GM18507 (cell line): ENCODE results near the gene MYO16.

ENCODE experiments used
- DNase-seq: peaks from one replicate; pipeline ENCODE4 v3.0.0; 2011; ENCODE audit warnings: low read depth; ENCODE audit not compliant: insufficient read length; ENCODE audit errors: extremely low spot score
- FAIRE-seq: peaks from 2 replicates; lab custom pipeline; 2011; peaks lifted over from hg19 to GRCh38; lab: Jason Lieb, UNC

The MYO16 gene

DNA sequence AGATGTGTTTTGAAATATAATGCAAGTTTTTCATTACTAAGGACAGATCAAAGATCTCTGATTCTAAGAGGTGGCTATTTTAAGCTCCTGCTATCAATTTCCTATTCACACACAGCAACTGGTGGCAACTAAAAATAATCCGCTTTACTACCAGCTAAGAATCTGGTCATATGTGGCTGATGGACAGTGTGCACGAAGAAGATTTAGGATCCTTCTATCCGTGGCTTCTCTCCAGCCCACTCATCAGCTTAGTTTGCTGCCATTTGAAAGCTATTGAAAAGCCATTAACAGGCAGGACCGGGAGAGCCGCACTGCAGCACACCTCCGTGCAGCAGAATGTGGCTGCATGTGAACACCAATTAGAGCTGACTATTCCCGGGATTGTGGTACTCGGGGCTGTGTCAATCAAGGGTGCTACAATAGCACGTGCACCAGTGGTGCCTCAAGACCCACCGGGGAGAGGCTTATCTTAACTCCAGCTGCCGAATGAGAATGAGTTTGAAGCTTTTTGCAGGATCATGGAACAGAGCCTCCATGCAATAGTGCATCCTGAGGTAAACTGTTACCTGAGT lies at the start of gene MYO16:
TSS of gene MYO16 (plus strand) at position 431 of the 572 bp plus-strand sequence. CDS start 234 bp downstream, outside the sequence.
- FAIRE-seq (no peak), DNase-seq (no peak)

DNA sequence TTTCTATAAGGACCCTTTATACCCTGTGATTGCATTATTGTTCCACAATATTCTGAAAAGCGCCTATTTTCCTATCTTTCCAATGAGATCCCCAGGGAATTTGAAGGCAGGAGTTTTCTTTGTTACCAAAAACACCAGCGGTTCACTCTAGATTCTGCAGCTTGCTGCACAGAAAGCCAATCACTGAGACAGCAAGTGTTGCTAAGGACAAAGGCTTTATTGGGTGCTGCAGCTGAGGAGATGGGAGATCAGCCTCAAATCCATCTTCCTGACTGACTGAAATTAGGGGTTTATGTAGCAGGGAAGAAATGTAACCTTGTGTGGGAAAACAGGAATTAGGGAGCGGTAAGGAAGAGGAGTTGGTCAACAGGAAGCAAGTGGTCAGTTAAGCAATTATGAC lies 42.6 kb upstream of the MYO16 start:
- DNase-seq: no peak
- no peak for FAIRE-seq

DNA sequence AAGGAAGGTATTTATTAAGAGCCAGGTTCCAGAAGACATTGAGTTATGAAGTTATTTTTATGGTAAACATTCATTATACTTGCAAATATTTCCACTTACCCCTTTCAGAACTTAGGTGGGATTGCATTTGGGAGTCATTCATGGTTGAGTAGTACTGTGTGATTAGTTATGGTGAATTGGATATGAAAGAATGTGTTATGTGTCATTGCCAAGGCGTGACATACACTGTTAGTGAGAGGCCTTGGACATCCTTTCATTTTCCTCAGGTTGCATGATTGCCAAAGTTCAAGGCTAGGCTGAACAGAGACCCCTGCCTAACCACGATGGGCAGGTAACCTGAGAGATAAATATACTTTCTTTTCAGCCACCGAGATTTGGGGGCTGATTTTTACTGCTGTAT lies 40.9 kb upstream of the MYO16 start:
- DNase-seq (no peak), FAIRE-seq (no peak)

DNA sequence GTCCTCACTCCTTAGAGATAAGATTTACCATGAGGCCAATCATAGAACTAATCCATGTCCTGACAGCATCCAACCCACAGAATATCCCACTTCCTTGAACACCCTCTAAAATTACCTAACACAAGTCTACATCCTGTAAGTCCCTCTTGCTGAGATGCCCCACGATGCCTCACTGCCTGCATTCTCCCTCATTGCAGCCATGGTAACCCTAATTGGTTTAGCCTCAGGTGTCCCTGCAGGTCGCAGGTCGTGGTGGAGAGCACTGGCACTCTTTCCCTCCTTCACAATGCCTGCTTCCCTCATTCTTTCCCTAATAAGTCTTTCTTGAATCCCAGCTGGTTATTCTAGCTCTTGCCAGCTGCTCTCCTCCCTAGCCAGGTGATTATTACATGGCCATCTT lies 35.3 kb upstream of the MYO16 start:
- DNase-seq (no peak), FAIRE-seq (no peak)

DNA sequence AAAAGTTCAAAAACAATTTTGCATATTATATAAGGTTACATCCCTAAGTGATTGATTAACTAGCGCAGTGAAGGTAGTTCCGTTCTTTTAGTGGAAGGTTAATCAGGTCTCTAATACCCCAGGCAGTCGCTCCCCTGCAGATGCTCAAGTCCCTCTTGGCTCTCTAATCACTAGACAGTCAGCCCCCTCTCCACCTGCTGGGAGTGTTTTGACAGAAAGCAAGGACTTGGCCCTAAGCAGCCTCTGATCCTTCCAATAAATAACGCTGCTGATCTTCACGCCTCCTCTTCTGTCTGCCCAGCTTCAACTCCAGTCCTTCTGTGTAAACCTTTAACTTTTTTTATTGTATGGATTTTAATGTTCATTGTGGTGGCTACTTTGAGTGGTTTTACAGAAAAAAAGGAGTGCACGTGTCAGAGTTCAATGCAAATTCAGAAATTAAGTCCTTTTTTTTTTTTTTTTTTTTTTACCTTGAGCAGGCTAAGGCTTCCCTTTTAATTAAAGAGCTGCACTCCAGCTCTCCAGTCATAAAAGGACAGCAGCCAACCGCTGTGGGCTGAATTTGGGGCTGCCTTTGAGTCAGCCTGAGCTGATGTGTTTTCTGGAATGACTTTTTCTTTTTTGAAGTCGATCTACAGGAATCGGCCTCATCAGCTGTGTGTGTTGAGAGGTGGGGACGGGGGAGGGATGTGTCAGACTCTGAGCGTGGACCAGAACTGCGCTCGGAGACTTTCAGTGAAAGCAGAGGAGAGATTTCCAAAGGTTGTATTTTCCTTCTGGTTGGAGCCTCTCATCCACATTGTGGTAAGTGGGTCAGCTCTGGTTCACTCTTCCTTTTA lies 33.8 kb upstream of the MYO16 start:
- FAIRE-seq (no peak), DNase-seq (no peak)

- no peak for FAIRE-seq
- DNase-seq: no peak
Measured at GRCh38 chr13:108597943-108598342, 31.5 kb upstream of the MYO16 start.

DNA sequence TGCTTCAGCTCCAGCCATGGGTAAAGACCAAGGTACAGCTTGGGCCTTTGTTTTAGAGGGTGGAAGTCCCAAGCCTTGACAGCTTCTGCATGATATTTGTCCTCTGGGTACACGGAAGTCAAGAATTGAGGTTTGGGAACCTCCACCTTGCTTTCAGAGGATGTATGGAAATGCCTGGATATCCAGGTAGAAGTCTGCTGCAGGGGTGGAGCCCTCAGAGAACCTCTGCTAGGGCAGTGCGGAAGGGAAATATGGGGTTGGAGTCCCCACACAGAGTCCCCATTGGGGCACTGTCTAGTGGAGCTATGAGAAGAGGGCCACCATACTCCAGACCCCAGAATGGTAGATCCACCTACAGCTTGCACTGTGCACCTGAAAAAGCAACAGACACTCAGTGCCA lies 23.0 kb upstream of the MYO16 start:
- FAIRE-seq (no peak), DNase-seq (no peak)

DNA sequence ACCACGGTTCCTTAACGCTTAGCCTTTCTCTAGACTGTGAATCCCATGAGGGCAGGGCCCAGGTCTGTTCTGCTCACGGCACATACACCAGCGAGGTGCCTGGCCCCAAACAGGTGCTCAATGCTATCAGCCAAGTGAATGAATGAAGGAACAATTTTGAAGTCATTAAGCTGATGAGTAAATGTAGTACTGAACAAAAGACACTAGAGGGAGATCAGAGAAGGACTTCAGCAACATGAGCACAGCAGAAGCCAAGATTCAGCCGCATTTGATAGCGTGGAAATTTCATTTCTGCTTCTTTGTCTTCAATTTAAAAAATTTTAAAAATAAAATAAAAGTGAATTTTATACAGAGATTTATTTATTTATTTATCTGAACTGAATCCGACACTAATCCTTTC lies 20.1 kb upstream of the MYO16 start:
- no peak for FAIRE-seq

GRCh38 chr13:108610507-108610906 lies 18.9 kb upstream of the MYO16 start:
- no peak for DNase-seq

More for the DNA sequence above, 20.1 kb upstream of the MYO16 start:
- no peak for DNase-seq

DNA sequence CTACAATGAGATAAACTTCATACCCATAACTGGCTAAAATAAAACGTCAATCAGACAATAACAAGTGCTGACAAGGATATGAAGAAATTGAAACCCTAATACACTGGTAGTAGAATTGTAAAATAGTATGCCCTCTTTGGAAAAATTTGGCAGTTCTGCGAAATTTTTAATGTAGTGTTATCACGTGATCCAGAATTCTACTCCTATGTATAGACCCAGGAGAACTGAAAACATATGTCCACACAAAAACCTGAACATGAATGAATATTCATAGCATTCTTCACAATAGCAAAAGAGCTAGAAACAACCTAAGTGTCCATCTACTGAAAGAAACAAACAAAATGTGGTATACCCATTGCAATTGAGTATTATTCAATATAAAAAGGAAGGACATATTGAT lies 14.2 kb upstream of the MYO16 start:
- FAIRE-seq (no peak), DNase-seq (no peak)

More at GRCh38 chr13:108610507-108610906, 18.9 kb upstream of the MYO16 start:
- FAIRE-seq: no peak

GRCh38 chr13:108618233-108618632 lies 11.2 kb upstream of the MYO16 start:
- no peak for DNase-seq
- no peak for FAIRE-seq

DNA sequence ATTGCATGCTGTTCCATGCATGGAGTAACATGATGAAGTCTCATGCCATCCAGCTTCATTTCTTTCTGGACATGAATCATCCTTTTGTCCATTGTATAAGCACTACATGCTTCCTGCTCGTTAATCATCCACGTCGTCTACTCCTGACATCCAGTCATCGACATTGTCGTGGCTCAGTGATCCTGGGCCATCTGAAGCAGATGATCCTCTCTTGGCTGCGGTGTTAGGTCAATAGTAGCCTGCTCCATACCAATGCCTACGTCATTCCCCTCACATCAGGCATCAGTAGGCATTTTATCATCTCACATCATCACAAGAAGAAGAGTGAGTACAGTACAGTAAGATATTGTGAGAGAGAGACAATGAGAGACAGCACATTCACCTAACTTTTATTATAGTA lies 7.9 kb upstream of the MYO16 start:
- FAIRE-seq: no peak
- no peak for DNase-seq

GRCh38 chr13:108624108-108624507 lies 5.3 kb upstream of the MYO16 start:
- FAIRE-seq (no peak), DNase-seq (no peak)

- DNase-seq: no peak
- FAIRE-seq: no peak
Measured at GRCh38 chr13:108624979-108625378, 4.4 kb upstream of the MYO16 start.

- no peak for DNase-seq
- FAIRE-seq: no peak
Measured at GRCh38 chr13:108629988-108630387, 577 bp downstream of the MYO16 start.

- DNase-seq (no peak), FAIRE-seq (no peak)
Measured at GRCh38 chr13:108632649-108633167, 3.3 kb downstream of the MYO16 start.

- no peak for DNase-seq
- FAIRE-seq: no peak
Measured at GRCh38 chr13:108638901-108639300, 9.5 kb downstream of the MYO16 start.

- FAIRE-seq: no peak
- DNase-seq: no peak
Measured at GRCh38 chr13:108643646-108644353, 14.4 kb downstream of the MYO16 start.

DNA sequence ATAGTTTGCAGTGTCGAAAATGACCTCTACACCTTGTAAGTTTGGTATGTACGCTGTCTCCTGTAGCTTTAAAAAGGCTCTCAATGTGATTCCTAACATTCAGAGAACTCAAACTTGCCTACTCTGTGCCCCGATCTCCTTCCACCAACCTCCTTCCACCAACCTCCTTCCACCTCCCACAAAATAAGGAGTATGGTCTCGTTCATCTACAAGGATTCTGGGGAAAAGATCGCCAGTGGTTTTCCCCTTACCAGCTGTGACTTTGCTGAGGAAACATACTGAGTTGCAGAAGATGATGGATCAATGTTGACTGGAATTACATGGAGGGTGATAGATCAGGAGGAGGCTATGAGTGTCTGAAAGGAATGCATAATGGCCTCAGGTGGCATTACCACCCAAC lies 16.0 kb downstream of the MYO16 start:
- DNase-seq (no peak), FAIRE-seq (no peak)

DNA sequence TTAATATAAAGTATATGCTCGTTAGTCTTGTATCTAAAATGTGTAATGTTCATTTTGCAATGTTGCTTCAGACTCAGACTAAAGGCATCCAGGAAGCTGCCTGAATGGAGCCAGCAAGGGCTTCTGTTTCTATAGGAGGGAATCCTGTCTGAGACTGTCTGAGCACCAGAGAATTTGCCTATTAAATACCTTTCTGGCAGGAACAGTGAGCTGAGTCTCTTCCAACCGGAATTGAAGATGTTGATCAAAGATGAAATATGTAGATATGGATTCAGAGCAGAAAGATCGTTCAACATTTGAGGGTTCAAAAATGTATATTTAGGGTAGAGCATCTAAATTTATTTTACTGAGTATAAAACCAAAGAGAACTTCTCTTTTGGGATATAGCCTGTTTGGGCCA lies 20.9 kb downstream of the MYO16 start:
- DNase-seq (no peak), FAIRE-seq (no peak)
